HepG2 (cell line): ENCODE results near the gene NCOA4. TPM values are rescaled to one million over a fixed set of nuclear protein-coding genes. Genes with fewer than 3 reads are reported as not detected.

Experiments used
- FOSL1 ChIP-seq: sonication (generic); formaldehyde crosslinking; IDR thresholded peaks from 2 replicates; pipeline ENCODE4 v1.9.0; 2021; ENCODE audit warnings: missing genetic modification reagents, borderline replicate concordance
- FOXO1 ChIP-seq: sonication (generic); formaldehyde crosslinking; IDR thresholded peaks from 2 replicates; pipeline ENCODE4 v1.4.0; 2020; ENCODE audit warnings: missing genetic modification reagents
- HCFC1 ChIP-seq: fragments of 150-350 bp; IDR thresholded peaks from 2 replicates; pipeline ENCODE4 v1.6.1; 2014; ENCODE audit warnings: low read depth, low read length
- HOXA3 ChIP-seq: sonication (generic); formaldehyde crosslinking; IDR thresholded peaks from 2 replicates; pipeline ENCODE4 v1.5.0; 2020; ENCODE audit warnings: missing genetic modification reagents
- MLX ChIP-seq: IDR thresholded peaks from 2 replicates; pipeline ENCODE4 v1.6.1; 2016
- MYNN ChIP-seq: sonication (generic); formaldehyde crosslinking; IDR thresholded peaks from 2 replicates; pipeline ENCODE4 v1.4.0; 2020; ENCODE audit warnings: mild to moderate bottlenecking, low read depth, missing genetic modification reagents
- NCOA2 ChIP-seq: sonication (generic); formaldehyde crosslinking; IDR thresholded peaks from 2 replicates; pipeline ENCODE4 v1.8.0; 2022; ENCODE audit warnings: inconsistent platforms
- RARA ChIP-seq: IDR thresholded peaks from 2 replicates; pipeline ENCODE4 v1.6.1; 2016; ENCODE audit warnings: missing genetic modification reagents, missing compliant biosample characterization
- RBAK ChIP-seq: sonication (generic); formaldehyde crosslinking; IDR thresholded peaks from 2 replicates; pipeline ENCODE4 v1.5.1; 2020; ENCODE audit warnings: mild to moderate bottlenecking, missing genetic modification reagents
- SP140L ChIP-seq: sonication (generic); formaldehyde crosslinking; IDR thresholded peaks from 2 replicates; pipeline ENCODE4 v1.4.0; 2020; ENCODE audit warnings: missing genetic modification reagents, borderline replicate concordance
- SRSF1 ChIP-seq: fragments of 200-400 bp; formaldehyde crosslinking; optimal IDR thresholded peaks from 2 replicates; pipeline ENCODE3; 2017; ENCODE audit warnings: mild to moderate bottlenecking, low read depth, low read length, moderate library complexity
- TBX2 ChIP-seq: sonication (generic); formaldehyde crosslinking; IDR thresholded peaks from 2 replicates; pipeline ENCODE4 v1.5.0; 2020; ENCODE audit warnings: missing genetic modification reagents, mild to moderate bottlenecking, borderline replicate concordance
- TBX3 ChIP-seq: fragments of 450-650 bp; IDR thresholded peaks from 2 replicates; pipeline ENCODE4 v1.6.1; 2017; ENCODE audit warnings: antibody characterized with exemption, mild to moderate bottlenecking, inconsistent platforms, borderline replicate concordance
- ZMYM2 ChIP-seq: sonication (generic); formaldehyde crosslinking; IDR thresholded peaks from 2 replicates; pipeline ENCODE4 v1.8.0; 2022; ENCODE audit warnings: mild to moderate bottlenecking, missing genetic modification reagents
- ZNF33A ChIP-seq: sonication (generic); formaldehyde crosslinking; IDR thresholded peaks from 2 replicates; pipeline ENCODE4 v1.5.1; 2020; ENCODE audit warnings: missing genetic modification reagents, mild to moderate bottlenecking, moderate library complexity, borderline replicate concordance
- ZNF354B ChIP-seq: sonication (generic); formaldehyde crosslinking; IDR thresholded peaks from 2 replicates; pipeline ENCODE4 v1.8.0; 2022; ENCODE audit warnings: mild to moderate bottlenecking, missing genetic modification reagents
- ZNF44 ChIP-seq: sonication (generic); formaldehyde crosslinking; IDR thresholded peaks from 2 replicates; pipeline ENCODE4 v1.5.1; 2020; ENCODE audit warnings: mild to moderate bottlenecking, missing genetic modification reagents
- ZNF460 ChIP-seq: sonication (generic); formaldehyde crosslinking; IDR thresholded peaks from 2 replicates; pipeline ENCODE4 v1.5.1; 2020; ENCODE audit warnings: missing genetic modification reagents, mild to moderate bottlenecking, borderline replicate concordance
- ZNF501 ChIP-seq: sonication (generic); formaldehyde crosslinking; IDR thresholded peaks from 2 replicates; pipeline ENCODE4 v1.5.1; 2020; ENCODE audit warnings: mild to moderate bottlenecking, moderate library complexity, missing genetic modification reagents
- ZNF570 ChIP-seq: sonication (generic); formaldehyde crosslinking; IDR thresholded peaks from 2 replicates; pipeline ENCODE4 v1.4.0; 2020; ENCODE audit warnings: mild to moderate bottlenecking, missing genetic modification reagents, borderline replicate concordance
- ZNF614 ChIP-seq: IDR thresholded peaks from 2 replicates; pipeline ENCODE4 v1.6.1; 2018; ENCODE audit warnings: missing biosample characterization, missing genetic modification reagents, inconsistent platforms, borderline replicate concordance
- ZNF784 ChIP-seq: sonication (generic); formaldehyde crosslinking; IDR thresholded peaks from 2 replicates; pipeline ENCODE4 v1.5.1; 2020; ENCODE audit warnings: missing genetic modification reagents, mild to moderate bottlenecking, borderline replicate concordance
- ZNF83 ChIP-seq: sonication (generic); formaldehyde crosslinking; IDR thresholded peaks from 2 replicates; pipeline ENCODE4 v1.4.0; 2020; ENCODE audit warnings: missing genetic modification reagents, mild to moderate bottlenecking, borderline replicate concordance
- polyA plus RNA-seq, 8 experiments: library from polyadenylated mRNA; depleted of rRNA in 3 of 8; stranded (reverse) in 7 of 8; unstranded in 1 of 8; fragments of >200 nt; fragmentation: Illumina TruSeq in 4 of 8; extraction: Trizol in 4 of 8; gene quantifications; 2 replicates each; pipeline versions ENCODE4 v1.2.1 to v1.2.3, GENCODE V29; 2011 to 2016; ENCODE audit warnings: low read depth in 4 of 8, missing spikeins in 1 of 8, mixed read lengths in 1 of 8; ENCODE audit not compliant: insufficient read depth in 1 of 8
- total RNA-seq, 5 experiments: library from RNA; depleted of rRNA; stranded (reverse); fragments of >200 nt; fragmentation: Illumina TruSeq; extraction: Trizol; gene quantifications; 2 replicates each; pipeline ENCODE4 v1.2.3, GENCODE V29; 2016; ENCODE audit warnings: low read depth in 1 of 5
- TF ChIP-seq, protein P1 (sequence below): sonication (generic); formaldehyde crosslinking; IDR thresholded peaks from 2 replicates; pipeline ENCODE4 v1.4.0; 2020; ENCODE audit warnings: missing genetic modification reagents, mild to moderate bottlenecking, borderline replicate concordance
- TF ChIP-seq, protein P2 (sequence below): sonication (generic); formaldehyde crosslinking; IDR thresholded peaks from 2 replicates; pipeline ENCODE4 v1.4.0; 2020; ENCODE audit warnings: mild to moderate bottlenecking, missing genetic modification reagents

NCOA4 gene
- total and polyA plus RNA-seq, 2 of the 13 experiments (the other 11 are each of a cell fraction or from before 2014, with no cell fraction given) = 306 to 400 TPM

GRCh38 chr10:46030091-46030937 lies at the start of gene NCOA4 (continued):
- TF ChIP-seq ZNF354B (CRISPR knock-in tag) (no peak), ZNF83 (CRISPR knock-in tag) (0 out of 2 replicates have a peak, but pooled peaks have one; percentile 24), MLX (CRISPR knock-in tag) (no peak), ZNF614 (CRISPR knock-in tag) (peak; percentile 52; the same call in 1 of the 2 replicates), MYNN (CRISPR knock-in tag) (no peak), SRSF1 (peak; percentile 72), TBX3 (no peak), HOXA3 (peak; percentile 68), FOXO1 (CRISPR knock-in tag) (no peak), HCFC1 (no peak), SP140L (no peak), ZNF784 (peak; percentile 93), ZNF501 (CRISPR knock-in tag) (peak; percentile 79), ZNF44 (peak; percentile 58), ZNF570 (CRISPR knock-in tag) (no peak), RBAK (CRISPR knock-in tag) (no peak), ZMYM2 (CRISPR knock-in tag) (0 out of 2 replicates have a peak, but pooled peaks have one; percentile 24), ZNF33A (CRISPR knock-in tag) (no peak), FOSL1 (CRISPR knock-in tag) (no peak), ZNF460 (CRISPR knock-in tag) (no peak), TBX2 (CRISPR knock-in tag) (peak; percentile 76; the same call in 1 of the 2 replicates), RARA (CRISPR knock-in tag) (peak; percentile 43), NCOA2 (CRISPR knock-in tag) (no peak)
- TF ChIP-seq, protein P1, sequence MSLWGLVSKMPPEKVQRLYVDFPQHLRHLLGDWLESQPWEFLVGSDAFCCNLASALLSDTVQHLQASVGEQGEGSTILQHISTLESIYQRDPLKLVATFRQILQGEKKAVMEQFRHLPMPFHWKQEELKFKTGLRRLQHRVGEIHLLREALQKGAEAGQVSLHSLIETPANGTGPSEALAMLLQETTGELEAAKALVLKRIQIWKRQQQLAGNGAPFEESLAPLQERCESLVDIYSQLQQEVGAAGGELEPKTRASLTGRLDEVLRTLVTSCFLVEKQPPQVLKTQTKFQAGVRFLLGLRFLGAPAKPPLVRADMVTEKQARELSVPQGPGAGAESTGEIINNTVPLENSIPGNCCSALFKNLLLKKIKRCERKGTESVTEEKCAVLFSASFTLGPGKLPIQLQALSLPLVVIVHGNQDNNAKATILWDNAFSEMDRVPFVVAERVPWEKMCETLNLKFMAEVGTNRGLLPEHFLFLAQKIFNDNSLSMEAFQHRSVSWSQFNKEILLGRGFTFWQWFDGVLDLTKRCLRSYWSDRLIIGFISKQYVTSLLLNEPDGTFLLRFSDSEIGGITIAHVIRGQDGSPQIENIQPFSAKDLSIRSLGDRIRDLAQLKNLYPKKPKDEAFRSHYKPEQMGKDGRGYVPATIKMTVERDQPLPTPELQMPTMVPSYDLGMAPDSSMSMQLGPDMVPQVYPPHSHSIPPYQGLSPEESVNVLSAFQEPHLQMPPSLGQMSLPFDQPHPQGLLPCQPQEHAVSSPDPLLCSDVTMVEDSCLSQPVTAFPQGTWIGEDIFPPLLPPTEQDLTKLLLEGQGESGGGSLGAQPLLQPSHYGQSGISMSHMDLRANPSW = no peak
- TF ChIP-seq, protein P2, sequence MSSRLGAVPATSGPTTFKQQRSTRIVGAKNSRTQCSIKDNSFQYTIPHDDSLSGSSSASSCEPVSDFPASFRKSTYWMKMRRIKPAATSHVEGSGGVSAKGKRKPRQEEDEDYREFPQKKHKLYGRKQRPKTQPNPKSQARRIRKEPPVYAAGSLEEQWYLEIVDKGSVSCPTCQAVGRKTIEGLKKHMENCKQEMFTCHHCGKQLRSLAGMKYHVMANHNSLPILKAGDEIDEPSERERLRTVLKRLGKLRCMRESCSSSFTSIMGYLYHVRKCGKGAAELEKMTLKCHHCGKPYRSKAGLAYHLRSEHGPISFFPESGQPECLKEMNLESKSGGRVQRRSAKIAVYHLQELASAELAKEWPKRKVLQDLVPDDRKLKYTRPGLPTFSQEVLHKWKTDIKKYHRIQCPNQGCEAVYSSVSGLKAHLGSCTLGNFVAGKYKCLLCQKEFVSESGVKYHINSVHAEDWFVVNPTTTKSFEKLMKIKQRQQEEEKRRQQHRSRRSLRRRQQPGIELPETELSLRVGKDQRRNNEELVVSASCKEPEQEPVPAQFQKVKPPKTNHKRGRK (CRISPR knock-in tag) = no peak
